NCI-H774 (cell line): ENCODE results near the gene RHCG.

Experiments
- DNase-seq: peaks from one replicate; lab custom pipeline; 2025; lab: John Stamatoyannopoulos, UW

The RHCG gene

DNA sequence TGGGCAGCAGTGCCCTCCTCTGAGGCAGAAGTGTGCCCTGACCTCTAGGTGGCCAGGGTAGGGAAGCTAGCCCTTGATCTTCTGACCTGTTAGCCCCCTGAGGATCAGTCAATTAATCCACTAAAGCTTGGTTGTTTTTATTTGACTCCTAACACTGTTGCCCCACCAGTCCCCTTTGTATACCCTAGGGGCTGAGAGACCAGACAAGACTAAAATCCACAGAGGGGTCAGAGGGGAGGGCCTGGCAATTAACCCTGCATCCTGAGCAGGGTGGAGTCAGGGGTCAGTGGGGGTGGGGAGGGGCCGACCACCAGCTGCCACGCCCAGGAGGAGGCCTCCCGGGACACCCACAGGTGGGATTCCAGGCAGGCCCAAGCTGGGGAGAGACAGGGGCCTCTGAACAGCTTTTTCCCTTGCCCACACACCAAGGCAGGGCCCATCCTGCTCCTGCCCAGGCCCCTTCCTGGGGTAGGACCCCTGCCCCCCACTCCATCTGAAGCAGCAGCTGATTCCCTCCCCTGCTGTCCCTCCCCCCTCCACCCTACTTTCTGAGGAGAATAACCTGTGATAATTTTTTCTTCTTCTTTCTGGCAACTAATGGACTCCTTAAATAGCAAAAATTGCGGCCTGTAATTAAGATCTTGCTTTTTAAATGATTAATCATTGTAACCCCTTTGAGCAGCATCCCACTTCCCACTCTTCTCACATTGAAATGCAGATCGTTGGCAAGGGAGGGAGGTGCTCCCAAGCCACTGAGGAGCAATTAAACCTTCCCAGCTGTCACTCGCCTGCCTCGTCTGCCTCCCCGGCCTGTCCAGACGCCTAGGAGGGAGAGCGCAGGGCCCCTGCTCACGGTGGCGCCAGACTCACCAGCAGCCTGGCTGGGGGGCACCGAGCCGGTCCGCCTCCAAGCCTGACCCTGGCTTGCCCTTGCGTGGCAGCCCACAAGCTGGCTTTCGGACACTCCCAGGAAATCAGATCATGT lies 51.9 kb downstream of the RHCG start:
- DNase-seq: no peak

DNA sequence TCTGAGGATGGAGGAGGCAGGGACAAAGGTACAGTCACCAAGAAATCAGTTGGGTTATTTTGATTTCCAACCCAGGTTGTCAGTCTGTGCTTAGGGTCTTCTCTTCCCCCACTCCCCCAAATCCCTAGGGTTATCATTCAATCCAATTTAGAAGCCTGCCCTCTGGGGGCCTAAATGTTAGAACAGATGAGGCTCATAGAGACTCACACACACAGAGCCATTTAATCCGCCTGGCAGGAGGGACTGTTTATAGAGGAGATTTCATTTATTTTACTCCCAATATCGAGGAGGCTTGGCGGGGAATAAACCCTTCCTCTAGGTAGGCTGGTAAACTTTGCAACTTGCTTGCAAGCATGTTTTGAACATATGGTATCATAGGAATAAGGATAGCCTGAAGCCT lies 52.8 kb downstream of the RHCG start:
- DNase-seq: no peak

GRCh38 chr15:89442671-89443307 lies 53.6 kb downstream of the RHCG start:
- peak; percentile 15 for DNase-seq

DNA sequence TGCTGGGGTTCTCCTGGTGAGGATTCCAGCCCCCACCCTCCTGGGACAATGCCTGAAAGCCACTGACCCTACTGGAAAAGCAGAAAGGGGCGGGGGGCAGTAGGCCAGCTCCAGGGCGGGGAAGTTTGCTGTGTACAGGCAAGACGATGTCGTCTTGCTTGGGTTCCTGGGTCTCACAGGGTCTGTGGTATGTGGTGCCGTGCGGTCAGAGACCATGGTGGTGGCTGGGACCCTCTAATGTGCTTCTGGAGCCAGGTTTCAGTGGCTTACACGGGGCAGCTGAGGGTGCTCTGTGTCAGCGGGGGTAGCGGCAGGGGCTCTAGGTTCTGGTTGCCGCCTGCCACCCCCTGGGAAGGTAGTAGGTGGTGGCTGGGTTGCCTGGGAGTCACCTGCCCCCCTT lies 54.2 kb downstream of the RHCG start:
- no peak for DNase-seq

- DNase-seq: no peak
Observed at GRCh38 chr15:89441295-89441812, 55.0 kb downstream of the RHCG start.

- no peak for DNase-seq
Observed at GRCh38 chr15:89439764-89440163, 56.6 kb downstream of the RHCG start.

DNA sequence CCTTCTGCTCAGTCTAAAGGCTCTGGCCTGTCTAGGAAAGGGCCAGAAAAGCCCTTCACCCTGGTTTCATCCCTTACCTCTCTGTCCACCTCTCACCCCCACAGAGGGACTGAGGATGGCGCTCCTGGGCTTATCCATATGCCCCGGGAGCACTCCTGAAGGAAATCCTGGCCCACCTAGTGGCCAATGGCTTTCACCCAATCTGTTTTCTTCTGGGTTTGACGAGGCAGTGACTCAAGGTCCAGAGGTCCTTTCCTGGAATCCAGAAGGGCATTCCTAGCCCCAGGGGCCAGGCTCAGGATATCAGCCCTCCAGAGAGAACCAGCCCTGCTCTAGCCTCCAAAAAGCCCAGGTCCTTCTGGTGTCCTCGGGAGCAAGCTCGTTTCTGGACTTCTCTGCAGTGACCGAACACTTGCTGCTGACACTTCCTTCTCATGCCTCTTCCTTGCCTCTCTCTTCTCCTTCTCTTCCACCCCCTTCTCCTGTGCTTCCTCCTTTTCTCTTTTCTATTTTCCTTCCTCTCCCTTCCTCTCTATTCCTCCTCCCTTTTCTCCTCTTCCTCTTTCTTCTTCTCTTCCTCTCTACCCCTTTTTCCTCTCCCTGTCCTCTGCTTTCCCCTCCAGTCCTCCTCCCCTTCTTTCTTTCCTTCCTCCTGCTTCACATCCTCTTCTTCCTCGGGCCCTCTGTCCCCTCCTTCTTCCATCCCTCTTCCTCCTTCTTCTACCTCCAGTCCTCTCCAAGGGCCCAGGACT lies 59.6 kb downstream of the RHCG start:
- no peak for DNase-seq

GRCh38 chr15:89435362-89435761 lies 61.0 kb downstream of the RHCG start:
- DNase-seq: no peak

DNA sequence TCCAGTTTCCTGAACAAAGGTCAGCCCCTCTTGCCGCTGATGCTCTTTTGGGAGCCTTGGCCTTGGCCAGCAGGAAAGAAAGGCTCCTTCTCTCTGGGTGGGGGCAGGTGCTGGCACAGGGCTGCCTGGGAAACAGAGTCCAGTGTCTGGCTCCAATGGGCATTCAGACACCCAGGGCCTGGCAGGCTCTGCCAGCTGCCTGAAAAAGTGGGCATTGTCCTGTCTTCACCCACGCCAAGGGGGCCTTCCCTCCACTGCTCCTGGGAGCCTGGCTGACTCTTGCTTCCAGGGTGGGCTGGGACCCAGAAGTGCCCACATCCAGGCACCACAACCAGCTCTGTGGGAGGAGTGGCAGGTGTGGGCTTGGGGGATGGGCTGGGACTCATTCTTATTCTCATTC lies 62.7 kb downstream of the RHCG start:
- no peak for DNase-seq

DNA sequence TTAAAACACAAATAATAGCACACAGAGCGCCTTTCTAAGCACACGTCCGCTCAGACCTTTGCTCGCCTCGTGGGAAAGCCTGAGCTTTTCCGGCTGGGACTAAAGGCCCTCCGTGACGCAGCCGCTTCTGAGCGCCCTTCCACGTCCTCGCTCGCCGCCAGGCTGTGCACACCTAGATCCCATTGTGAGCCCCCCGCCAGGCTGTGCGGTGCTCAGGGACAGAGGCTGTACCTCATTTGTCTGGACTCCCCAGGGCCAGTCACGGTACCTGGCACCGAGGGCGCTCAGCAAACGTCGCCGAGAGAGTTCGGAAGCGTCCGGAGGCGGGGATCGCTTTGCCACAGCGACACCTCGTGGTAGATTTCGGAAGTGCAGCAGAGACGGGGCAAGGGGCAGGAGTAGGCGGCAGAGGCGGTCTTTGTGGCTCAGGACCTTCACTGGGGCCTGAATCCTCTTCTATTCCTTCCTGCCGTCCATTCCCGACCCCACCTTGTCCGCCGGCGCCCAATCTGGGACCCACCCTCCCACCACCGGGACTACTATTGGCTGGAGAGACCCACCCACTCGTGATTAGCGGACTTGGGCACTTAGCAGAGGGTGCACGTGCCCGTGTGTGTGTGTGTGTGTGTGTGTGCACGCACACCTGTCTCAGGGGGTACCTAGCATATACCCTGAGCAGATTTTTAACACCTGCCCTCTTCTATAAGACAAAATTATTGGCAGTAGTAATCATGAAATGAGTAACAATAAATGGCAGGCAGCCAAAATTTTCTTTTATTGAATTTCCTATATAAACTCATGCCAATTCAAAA lies 65.6 kb downstream of the RHCG start:
- DNase-seq: peak; percentile 75

DNA sequence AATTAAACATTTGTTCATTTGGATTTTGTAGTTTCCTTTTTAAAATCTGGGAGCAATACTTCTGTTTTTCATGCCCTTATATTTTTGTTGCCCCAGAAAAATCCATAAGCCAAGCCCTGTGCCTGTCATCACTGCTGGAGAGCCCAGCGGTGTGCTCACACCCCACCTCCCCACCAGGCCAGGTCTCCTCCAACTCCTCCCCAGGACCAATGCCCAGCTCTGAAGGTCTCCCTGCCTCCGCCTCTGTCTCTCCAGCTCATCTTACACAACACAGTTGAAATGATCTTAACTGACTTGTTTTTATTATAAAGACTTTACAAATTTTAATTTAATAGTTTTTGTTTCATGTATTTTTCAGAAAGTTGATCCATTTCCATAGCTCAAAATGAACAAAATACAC lies 66.4 kb downstream of the RHCG start:
- DNase-seq: no peak

- no peak for DNase-seq
Observed at GRCh38 chr15:89429023-89429422, 67.4 kb downstream of the RHCG start.

- DNase-seq: no peak
Observed at GRCh38 chr15:89428246-89428645, 68.1 kb downstream of the RHCG start.

DNA sequence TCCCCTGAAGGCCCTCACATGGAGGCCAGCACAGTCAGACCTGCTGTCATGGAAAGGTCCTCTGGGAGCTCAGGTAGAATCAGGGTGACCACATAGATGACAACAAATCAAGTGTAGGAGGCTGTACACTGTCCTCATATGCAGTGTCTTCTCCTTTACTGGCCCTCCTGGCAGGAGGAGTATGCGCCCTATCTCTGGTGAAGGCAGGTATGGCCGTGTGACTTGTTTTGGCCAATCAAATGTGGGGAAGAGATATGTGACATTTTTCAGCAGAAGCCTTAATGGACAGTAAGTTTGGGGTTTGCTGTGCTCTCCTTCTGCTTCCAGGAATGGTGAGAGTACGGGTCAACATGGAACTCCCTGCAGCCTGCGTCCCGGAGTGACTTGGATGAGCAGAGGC lies 69.9 kb downstream of the RHCG start:
- no peak for DNase-seq

DNA sequence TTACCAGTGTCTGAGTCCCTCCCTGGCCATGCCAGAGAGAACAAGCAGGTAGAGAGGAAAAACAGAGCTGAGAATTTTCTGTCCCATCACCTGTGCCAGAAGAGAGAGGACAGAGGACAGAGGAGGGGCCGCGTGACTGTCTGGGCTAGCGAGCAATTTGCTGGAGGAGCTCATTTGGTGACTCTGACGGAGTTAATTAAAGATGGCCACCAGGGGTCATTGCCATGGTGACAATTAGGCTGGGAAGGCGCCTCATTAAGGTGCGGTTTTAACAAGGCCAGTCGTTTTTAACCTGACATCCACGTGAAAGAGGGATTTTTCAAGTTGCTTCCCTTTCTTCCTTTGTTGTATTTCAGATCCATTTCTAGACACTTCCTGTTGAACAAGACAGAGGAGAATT lies 72.4 kb downstream of the RHCG start:
- DNase-seq: no peak
